Measurements from ENCODE around the gene SYT7. TPM values are rescaled to one million over a fixed set of nuclear protein-coding genes. Genes with fewer than 3 reads are reported as not detected.
A peak's percentile ranks its signal among the peaks of the same experiment; 100 is the strongest.

Gene SYT7
- total and polyA plus RNA-seq, 2 of the 8 experiments (the other 6 are each of a cell fraction or from before 2014, with no cell fraction given), result 9.6 to 10.5 TPM

GRCh38 chr11:61505640-61506155 is 75.2 kb downstream of the SYT7 start:
- no peak overlapping the region for H2AFZ ChIP-seq (ENCODE audit: low read length)
- TF ChIP-seq ZNF274 (IDR thresholded peaks at IDR 0.05; ENCODE audit: borderline replicate concordance, extremely low read depth, low read length) (no peak), GTF2F1 (IDR thresholded peaks at IDR 0.05; ENCODE audit: borderline replicate concordance, low read depth, low read length) (no peak), FOSL1 (IDR thresholded peaks at IDR 0.05; ENCODE audit: insufficient read depth, low read depth, low read length) (no peak), YY1 (IDR thresholded peaks at IDR 0.05; ENCODE audit: low read depth, low read length) (no peak), SUZ12 (IDR thresholded peaks at IDR 0.05; ENCODE audit: low read length) (no peak)

More at GRCh38 chr11:61505640-61506155, 75.2 kb downstream of the SYT7 start:
- H3K27me3 ChIP-seq (replicated peaks in 1 of 4; ENCODE audit: control insufficient read depth in 3 of 4, extremely low read depth in 1 of 4, insufficient read depth in 3 of 4, low read length in 3 of 4), result peaks cover 13 to 39% (median 37%) of the 10 kb centered on the region in 4 experiments
- H2BK5ac ChIP-seq (ENCODE audit: low read depth, low read length), result peak overlapping the region; percentile 63; the same call in 1 of the 2 replicates
- H4K20me1 ChIP-seq (replicated peaks in 1 of 2; ENCODE audit: control insufficient read depth in 1 of 2, insufficient read depth in 2 of 2, low read length in 2 of 2), result peaks cover 0 to 1% of the 10 kb centered on the region in 2 experiments
- no peak overlapping the region for H3K56ac ChIP-seq (replicated peaks; ENCODE audit: insufficient read length, low read depth, low read length)
- H3K9me3 ChIP-seq (ENCODE audit: insufficient read depth in 2 of 2, low read depth in 1 of 2, low read length in 1 of 2), result no peaks in the 10 kb centered on the region
- H3K79me2 ChIP-seq (ENCODE audit: control insufficient read depth in 1 of 2, insufficient read depth in 2 of 2, low read length in 2 of 2), result no peaks in the 10 kb centered on the region
- peak overlapping the region; percentile 56 for H4K91ac ChIP-seq (replicated peaks; ENCODE audit: insufficient read length, low read length)
- no peak overlapping the region for H2BK120ac ChIP-seq (replicated peaks; ENCODE audit: low read depth, low read length)
- DNase-seq (ENCODE audit: low read depth in 1 of 2, low spot score in 2 of 2) (no peak), FAIRE-seq (no peak)
- no peak overlapping the region for H3K14ac ChIP-seq (ENCODE audit: insufficient read length)
- no peak overlapping the region for H3K4ac ChIP-seq (replicated peaks; ENCODE audit: insufficient read length, low read depth, low read length)
- no peak overlapping the region for H2AK5ac ChIP-seq (ENCODE audit: low read depth, low read length)
- H3K4me2 ChIP-seq (ENCODE audit: insufficient read depth in 1 of 2, low read depth in 2 of 2, low read length in 2 of 2), result 0 out of 4 replicates have a peak overlapping the region, but pooled peaks of 1 of the 2 experiments have one; percentile 6
- no peak overlapping the region for H4K8ac ChIP-seq (ENCODE audit: extremely low read depth, insufficient read depth, low read length)
- no peak overlapping the region; the same call in 1 of the 2 replicates for H2BK15ac ChIP-seq (ENCODE audit: low read length)
- ChIA-PET CTCF (ENCODE audit: partially characterized antibody) (interaction anchor here (0.7 to 40.4 kb wide), 5 partner anchors 12 to 139 kb away, joined by 3 to 2106 read pairs (median 3); a partner anchor contains a TSS), POLR2A (ENCODE audit: partially characterized antibody) (interaction anchor here (0.7 to 5.1 kb wide), 2 partner anchors 16 to 82 kb away, joined by 3 to 24 read pairs; no protein-coding TSS in a partner anchor)
- no peak overlapping the region for H3K23ac ChIP-seq (ENCODE audit: insufficient read length)
- no peak overlapping the region for H3K4me3 ChIP-seq (ENCODE audit: extremely low read depth in 1 of 4, insufficient read depth in 2 of 4, low read depth in 3 of 4, low read length in 4 of 4)
- no peak overlapping the region for H3K18ac ChIP-seq (ENCODE audit: extremely low read depth, low read length)
- H4K5ac ChIP-seq (ENCODE audit: insufficient read length, low read depth, low read length), result no peak overlapping the region
- H3K9ac ChIP-seq (replicated peaks in 1 of 4; ENCODE audit: extremely low read depth in 1 of 4, low read depth in 3 of 4, low read length in 3 of 4), result no peak overlapping the region
- no peaks in the 10 kb centered on the region; the same call in 1 of the 2 replicates for H3K79me1 ChIP-seq (ENCODE audit: low read depth, low read length)
- peaks cover 10% of the 10 kb centered on the region; the same call in 1 of the 2 replicates for H3K23me2 ChIP-seq (ENCODE audit: low read depth, low read length)
- 82% methylated on average over 10 of the region's 10 CpGs; no CpG with 5 or more reads in 1 of the 2 experiments for WGBS, 2 experiments (ENCODE audit: extremely low coverage in 1 of 2, insufficient coverage in 1 of 2, insufficient read length in 1 of 2, insufficient replicate concordance in 2 of 2, low coverage in 1 of 2, low lambda C conversion rate in 2 of 2, missing lambda C conversion rate in 1 of 2)
- peak overlapping the region; percentile 86; the same call in 1 of the 2 replicates for H2BK20ac ChIP-seq (ENCODE audit: low read length)
- no peaks in the 10 kb centered on the region for H3K36me3 ChIP-seq (ENCODE audit: control insufficient read depth in 2 of 4, insufficient read depth in 4 of 4, low read length in 3 of 4)
- H3K27ac ChIP-seq (ENCODE audit: low read depth, low read length), result no peak overlapping the region
- H3K4me1 ChIP-seq (replicated peaks in 1 of 4; ENCODE audit: control insufficient read depth in 3 of 4, insufficient read depth in 4 of 4, low read length in 3 of 4), result peaks cover 4 to 27% (median 17%) of the 10 kb centered on the region in 4 experiments
- H2BK12ac ChIP-seq (ENCODE audit: low read depth, low read length), result peak overlapping the region; percentile 82; the same call in 1 of the 2 replicates

Measured in H1 (cell line).